HG03432 (cell line): ENCODE measurements around the gene APOO.
"Not testable (repeated sequence)": the region's sequence is repeated elsewhere in the genome, so short reads cannot be mapped to it uniquely, and the experiment has no call there.

Source experiments
- ATAC-seq: cut with Tn5 transposase; IDR thresholded peaks from one replicate; pipeline ENCODE4 v1.9.1; 2021; ENCODE audit warnings: mild to moderate bottlenecking, moderate library complexity; ENCODE audit not compliant: unreplicated experiment

APOO gene

DNA sequence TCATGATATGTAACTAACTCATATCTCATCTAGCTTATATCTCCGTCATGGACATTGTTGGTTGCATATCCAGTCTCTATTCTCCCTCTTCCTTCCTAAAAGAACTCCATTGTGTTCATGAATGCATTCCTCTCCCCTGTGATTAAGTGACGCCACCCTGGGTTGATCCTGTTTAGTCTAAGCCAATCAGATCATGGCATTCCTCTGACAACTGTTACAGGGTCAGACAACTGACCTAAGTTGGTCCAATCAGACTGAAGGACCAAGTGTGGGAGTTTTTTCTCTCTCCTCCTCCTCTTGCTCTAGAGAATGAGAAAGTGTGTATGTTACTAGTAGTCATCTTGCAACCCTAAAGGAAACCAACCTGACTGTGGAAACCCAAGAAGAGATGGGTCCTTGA lies 3.6 kb downstream of the APOO start:
- no peak for ATAC-seq

DNA sequence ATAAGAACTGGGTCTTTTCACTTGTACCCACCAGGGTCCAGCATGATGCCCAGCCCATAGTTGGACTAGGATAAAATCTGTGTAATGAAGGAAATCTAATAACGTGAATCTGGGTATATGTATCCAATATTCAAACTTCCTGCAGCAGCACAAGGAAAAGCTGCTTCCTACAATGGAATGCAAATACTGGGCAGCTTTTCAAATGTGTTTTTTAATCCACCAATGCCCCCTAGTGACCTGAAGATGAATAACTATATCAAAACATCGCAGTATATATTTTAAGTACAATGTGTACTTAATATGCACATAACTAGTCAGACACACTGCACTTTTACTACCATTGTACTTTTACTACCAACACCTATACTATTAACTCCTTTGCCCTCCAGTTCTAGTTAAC lies 5.3 kb downstream of the APOO start:
- ATAC-seq: no peak

DNA sequence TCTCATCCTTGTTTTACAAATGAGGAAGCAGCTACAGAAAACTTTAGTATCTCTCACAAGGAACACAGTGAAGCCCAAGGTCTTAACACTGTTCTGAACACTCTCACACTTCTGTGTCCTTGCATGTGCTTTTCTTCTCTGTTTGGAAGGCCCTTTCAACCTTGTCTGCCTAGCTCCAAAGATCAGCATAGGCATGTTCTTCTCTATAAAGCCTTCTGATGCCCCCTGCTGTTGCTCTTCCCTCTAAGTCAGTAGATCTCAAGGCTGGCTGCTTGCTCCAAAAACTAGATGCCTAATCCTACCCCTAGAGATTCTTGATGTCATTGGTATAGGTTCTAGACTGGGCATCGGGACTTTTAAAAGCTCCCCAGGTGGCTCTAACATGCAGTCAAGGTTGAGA lies 5.9 kb downstream of the APOO start:
- peak; percentile 77 for ATAC-seq

DNA sequence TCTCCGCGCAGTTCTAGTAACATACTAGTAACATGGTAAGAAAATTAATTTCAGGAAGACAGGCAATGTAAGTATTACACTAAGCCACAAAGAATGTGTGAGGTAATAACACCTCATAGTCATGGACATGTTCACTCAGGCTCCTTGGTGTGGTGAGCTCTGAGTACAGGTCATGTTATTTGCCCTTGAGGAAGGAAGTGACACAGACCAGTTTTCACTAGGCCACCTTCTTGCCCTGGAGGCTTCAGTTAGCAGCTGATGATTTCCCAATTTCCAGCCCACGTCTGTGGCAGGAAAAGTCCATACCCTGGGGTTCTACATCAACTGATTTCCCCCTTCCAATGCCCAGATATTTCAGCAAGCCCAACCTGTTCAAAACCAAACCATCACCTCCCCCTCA lies 6.7 kb downstream of the APOO start:
- peak; percentile 43 for ATAC-seq

- no peak for ATAC-seq
These were observed 7.4 kb downstream of the APOO start for GRCh38 chrX:23900220-23900797.

DNA sequence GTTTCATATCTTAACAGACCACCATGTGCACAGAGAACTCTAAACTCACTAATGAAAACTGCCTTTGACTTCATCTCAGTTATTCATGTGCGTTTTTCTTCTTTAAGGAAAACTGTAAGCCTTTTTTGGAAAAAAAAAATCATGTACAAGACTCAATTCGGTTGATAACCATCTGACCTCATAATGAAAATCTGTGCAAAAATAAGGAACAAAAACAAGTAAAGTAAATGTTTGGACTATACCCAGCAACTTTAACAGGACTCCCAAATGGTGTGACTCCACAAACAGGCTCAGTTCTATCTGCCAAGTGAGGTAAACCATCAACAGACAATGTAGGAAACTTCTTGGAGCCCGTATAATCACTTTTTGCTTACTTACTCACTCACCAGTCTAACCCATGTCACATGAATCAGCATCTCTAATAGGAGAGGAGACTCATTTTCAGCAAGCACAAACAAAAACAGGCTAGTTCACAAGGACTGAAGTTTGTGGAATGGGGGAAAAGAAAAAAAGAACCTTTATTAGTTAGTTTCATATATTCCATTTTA lies 9.3 kb downstream of the APOO start:
- no peak for ATAC-seq

DNA sequence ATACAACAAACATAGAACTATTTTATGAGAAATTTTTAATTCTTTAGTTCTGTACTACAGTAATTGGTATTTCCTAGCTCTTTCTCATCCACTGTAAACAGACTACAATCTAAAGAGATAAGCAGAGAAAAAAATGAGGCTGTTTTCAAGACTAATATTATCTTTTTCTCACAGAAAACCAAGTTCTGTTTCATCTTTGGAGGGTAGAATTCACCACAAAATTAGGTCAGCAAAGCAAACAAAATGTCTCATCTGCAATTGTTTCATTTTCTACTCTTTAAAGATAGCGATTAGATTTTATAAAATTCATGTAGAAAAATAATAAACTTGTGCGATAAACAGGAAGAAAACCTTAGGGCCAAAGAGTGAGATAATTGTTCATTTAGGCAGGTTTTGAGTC lies 10.8 kb downstream of the APOO start:
- no peak for ATAC-seq

GRCh38 chrX:23896539-23896938 lies 11.2 kb downstream of the APOO start:
- ATAC-seq: not testable (repeated sequence)

DNA sequence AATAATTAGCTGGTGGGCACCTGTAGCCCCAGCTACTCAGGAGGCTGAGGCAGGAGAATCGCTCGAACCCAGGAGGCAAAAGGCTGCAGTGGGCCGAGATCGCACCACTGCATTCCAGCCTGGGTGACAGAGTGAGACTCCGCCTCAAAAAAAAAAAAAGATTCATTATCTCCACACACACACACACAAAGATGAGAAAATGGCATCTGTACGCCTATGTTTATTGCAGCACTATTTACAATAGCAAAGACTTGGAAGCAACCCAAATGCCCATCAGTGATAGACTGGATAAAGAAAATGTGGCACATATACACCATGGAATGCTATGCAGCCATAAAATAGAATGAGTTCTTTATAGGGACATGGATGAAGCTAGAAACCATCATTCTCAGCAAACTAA lies 12.7 kb downstream of the APOO start:
- ATAC-seq: not testable (repeated sequence)

DNA sequence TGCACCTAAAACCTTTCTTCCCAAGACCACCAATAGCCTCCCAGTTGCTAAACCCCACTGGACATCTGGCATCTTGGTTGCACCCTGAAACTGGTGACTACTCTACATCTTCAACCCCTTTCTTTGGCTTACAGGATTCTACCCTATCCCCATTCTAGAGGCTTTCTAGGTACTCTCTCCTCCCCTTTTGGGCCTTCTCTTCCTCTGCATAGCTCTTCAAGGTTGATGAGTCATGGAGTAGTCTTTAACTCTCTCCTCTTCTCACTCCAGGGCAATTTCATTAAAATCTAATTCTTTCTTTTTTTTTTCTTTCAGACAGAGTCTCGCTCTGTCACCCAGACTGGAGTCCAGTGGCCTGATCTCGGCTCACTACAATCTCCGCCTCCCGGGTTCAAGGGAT lies 16.8 kb downstream of the APOO start:
- ATAC-seq: no peak

DNA sequence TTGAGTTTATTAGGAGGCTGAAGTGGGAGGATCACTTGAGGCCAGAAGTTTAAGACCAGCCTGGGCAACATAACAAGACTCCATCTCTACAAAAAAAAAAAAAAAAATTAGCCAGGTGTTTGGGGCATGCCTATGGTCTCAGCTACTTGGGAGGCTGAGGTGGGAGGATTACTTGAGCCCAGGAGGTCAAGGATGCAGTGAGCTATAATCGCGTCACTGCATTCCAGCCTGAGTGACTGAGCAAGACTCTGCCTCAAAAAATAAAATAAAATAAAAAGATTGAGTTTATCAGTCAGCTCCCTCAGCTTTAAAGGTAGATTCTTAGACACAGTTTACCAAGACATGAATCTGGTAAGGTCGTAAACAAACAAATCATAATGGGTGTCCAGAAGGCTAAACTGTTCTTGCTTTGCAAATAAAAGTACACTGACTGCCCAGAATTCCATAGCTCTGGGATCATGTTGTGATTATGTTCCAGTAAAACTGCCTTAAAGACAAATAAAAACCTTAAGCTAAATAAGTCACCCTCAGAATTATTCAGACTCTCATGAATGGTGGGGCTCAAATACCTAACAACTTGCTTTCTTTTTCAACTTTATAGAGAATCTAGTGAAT lies 18.7 kb downstream of the APOO start:
- no peak for ATAC-seq

DNA sequence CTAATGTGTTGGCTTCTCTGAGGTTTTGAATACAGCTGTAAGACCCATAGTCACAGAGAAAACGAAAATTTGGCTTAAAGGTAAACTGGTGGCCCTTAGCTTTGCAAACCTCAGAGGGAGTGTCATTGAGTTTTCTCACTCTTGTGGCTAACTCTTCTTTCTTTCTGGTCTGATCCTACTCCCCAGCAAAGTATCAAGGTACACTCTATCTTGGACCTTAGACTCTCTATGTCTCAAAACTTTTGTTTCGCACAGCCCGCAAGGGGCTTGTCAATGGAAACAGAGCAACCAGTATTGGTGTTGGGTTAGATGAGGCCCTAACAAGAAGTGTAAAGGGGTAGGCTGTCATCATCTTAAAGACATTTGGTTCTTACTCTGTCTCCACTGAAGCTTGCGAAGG lies 19.8 kb downstream of the APOO start:
- no peak for ATAC-seq

- ATAC-seq: no peak
These were observed 20.3 kb downstream of the APOO start for GRCh38 chrX:23887451-23887850.

GRCh38 chrX:23885803-23886202 lies 21.9 kb downstream of the APOO start:
- ATAC-seq: no peak

GRCh38 chrX:23884427-23885024 lies 23.2 kb downstream of the APOO start:
- ATAC-seq: no peak

DNA sequence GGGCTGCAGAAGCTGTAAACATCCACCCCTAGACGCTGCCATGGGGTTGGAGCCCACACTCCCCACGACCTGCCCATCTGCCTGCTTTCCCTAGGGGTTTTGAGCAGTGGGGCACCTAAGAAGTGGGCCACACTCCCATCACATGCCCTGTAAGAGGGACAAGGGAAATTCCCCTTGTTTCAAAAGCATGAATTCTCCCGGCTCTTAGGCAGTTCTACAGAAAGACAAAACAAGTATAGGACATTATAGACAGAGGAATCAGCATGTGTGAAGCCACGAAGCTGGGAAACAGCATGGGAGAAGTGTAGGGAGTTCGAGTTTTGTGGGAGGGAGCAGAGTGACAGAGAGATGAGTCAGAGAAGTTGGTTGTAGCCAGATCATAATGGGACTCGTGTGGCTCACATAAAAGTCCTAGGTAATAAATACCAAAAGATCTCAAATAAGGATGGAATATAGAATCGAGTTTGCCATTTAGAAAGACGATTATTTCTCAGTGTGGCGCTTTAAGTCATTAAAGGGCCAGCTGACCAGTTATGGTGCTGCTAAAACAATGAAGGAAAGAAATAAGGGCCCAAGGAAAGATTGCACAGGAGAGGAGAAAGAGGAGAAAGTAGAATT lies 23.9 kb downstream of the APOO start:
- ATAC-seq: no peak

GRCh38 chrX:23879380-23880090 lies 28.2 kb downstream of the APOO start:
- ATAC-seq: no peak

- no peak for ATAC-seq
These were observed 35.7 kb downstream of the APOO start for GRCh38 chrX:23871905-23872546.

GRCh38 chrX:23870041-23870440 lies 37.7 kb downstream of the APOO start:
- ATAC-seq: no peak

DNA sequence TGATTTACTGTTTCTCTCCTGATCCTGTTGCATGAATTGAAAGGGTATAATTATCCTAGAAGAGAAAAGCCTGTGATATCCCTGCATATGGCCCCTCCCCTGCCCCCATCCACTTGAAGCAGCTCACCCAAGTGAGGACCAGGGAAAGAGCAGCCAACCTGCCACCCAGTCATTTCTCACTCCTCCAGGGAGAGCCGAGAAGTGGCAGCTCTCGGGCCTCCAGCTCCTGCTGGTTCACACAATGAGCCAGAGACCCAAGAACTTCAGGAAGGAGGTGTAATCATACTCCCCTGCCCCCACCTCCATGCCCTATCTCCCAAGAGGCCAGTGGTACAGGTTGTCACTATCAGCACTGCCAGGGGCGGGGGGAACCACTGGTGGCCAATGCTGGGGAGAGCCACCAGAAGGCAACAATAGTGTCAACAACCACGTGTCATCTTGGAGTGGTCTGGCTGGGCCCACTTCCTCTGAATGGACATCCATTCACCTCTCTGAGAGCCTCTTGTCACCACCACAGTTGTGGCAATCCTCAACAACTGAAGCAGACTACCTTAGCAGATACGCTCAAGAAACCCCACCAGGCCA lies 42.9 kb downstream of the APOO start:
- no peak for ATAC-seq
